ENCODE results near the gene TET3. TPM values are rescaled to one million over a fixed set of nuclear protein-coding genes. Genes with fewer than 3 reads are reported as not detected.

Gene TET3
- 1 to 10 TPM; 3.7 to 6.8 (median 5.1) TPM for total RNA-seq
- long read RNA-seq, result 0 reads

DNA sequence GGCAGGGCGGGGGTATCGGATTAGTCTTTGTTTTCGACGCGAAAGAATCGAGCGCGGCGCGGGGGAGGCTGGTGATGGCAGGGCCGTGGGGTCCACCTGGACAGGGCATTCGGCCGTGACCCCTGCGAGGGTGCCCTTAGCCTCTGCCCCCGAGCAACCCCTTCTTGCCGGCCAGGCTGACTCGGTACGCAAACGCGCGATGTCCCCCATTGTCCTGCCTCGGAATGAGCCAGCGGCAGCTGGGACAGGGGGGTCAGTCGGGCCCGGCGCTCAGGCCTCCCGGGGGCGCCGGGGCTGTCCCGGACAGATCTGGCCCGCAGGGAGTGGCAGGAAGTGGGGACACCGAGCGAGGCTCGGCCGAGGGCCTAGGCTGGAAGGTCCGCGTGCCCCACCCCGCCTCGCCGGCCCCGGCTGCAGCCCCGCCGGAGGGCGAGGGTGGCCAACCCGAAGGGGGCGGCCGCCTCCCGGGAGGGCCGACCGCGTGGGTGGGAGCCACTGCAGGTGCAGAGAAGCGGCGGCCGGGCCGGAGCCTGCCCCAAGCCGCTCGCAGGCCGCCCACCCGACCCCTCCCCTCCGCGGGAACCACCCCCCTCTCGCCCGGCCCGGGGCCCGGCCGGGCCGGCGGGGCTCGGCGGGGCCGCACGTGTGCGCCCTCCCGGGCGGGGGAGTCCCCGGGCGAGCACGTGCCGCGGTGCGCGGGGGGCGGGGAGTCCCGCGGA is at the start of gene TET3:
Gene TET3, plus strand, starts transcription at position 708 of the 719 bp plus-strand sequence. CDS start 1,494 bp downstream, outside the sequence.
- TF ChIP-seq, protein P1, sequence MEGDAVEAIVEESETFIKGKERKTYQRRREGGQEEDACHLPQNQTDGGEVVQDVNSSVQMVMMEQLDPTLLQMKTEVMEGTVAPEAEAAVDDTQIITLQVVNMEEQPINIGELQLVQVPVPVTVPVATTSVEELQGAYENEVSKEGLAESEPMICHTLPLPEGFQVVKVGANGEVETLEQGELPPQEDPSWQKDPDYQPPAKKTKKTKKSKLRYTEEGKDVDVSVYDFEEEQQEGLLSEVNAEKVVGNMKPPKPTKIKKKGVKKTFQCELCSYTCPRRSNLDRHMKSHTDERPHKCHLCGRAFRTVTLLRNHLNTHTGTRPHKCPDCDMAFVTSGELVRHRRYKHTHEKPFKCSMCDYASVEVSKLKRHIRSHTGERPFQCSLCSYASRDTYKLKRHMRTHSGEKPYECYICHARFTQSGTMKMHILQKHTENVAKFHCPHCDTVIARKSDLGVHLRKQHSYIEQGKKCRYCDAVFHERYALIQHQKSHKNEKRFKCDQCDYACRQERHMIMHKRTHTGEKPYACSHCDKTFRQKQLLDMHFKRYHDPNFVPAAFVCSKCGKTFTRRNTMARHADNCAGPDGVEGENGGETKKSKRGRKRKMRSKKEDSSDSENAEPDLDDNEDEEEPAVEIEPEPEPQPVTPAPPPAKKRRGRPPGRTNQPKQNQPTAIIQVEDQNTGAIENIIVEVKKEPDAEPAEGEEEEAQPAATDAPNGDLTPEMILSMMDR (IDR thresholded peaks at IDR 0.05), result no peak
- no peak for TF ChIP-seq POLR2A (IDR thresholded peaks at IDR 0.05)
- intact Hi-C loops (cut with DNase I), result no loop called here
- DNase-seq (peak; percentile 58 to 80 (median 73)), ATAC-seq (peak; percentile 23 to 46 (median 35))
- H3K4me3 ChIP-seq, result peak within 1 kb of the TSS; percentile 63 to 80 (median 73)
- no peaks in the 10 kb centered on the region for H3K36me3 ChIP-seq
- peak within 1 kb of the TSS; percentile 68 to 84 (median 70) for H3K27ac ChIP-seq
- 0% methylated on average over 12 of the region's 85 CpGs for WGBS (ENCODE audit: insufficient coverage, low coverage, low lambda C conversion rate, missing lambda C conversion rate)
- H3K4me1 ChIP-seq, result peaks cover 0 to 49% (median 18%) of the 10 kb centered on the region in 4 donors
- H3K27me3 ChIP-seq, result no peaks in the 10 kb centered on the region
- H3K9me3 ChIP-seq, result no peaks in the 10 kb centered on the region

DNA sequence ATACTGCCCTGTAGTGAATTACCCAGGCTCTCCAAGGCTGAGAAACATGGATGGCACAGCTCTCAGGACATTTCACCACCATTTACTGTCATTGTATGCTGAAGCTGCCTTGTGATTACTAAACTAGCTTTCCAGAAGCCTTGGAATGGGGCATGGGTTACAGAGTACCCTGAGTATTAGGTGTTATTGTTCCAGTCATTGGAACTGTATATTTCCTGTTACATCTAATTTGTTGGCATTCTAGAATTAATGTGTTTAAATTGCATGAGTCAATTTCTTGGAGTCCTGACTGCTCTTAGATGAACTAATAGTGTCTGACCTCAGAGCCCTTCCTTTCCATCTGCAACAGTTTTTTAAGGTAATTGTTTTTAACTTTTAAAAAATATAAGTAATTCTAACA is 49.1 kb upstream of the TET3 start:
- H3K4me3 ChIP-seq, result no peak overlapping the region
- intact Hi-C loops (cut with DNase I), result no loop called here
- TF ChIP-seq, protein P1 (IDR thresholded peaks at IDR 0.05), result no peak
- TF ChIP-seq POLR2A (IDR thresholded peaks at IDR 0.05), result no peak
- H3K27ac ChIP-seq, result no peak overlapping the region
- DNase-seq (no peak), ATAC-seq (no peak)
- H3K9me3 ChIP-seq, result no peaks in the 10 kb centered on the region
- no peaks in the 10 kb centered on the region for H3K4me1 ChIP-seq
- no peaks in the 10 kb centered on the region for H3K27me3 ChIP-seq
- H3K36me3 ChIP-seq, result peaks cover 0 to 10% (median 0%) of the 10 kb centered on the region in 4 donors

DNA sequence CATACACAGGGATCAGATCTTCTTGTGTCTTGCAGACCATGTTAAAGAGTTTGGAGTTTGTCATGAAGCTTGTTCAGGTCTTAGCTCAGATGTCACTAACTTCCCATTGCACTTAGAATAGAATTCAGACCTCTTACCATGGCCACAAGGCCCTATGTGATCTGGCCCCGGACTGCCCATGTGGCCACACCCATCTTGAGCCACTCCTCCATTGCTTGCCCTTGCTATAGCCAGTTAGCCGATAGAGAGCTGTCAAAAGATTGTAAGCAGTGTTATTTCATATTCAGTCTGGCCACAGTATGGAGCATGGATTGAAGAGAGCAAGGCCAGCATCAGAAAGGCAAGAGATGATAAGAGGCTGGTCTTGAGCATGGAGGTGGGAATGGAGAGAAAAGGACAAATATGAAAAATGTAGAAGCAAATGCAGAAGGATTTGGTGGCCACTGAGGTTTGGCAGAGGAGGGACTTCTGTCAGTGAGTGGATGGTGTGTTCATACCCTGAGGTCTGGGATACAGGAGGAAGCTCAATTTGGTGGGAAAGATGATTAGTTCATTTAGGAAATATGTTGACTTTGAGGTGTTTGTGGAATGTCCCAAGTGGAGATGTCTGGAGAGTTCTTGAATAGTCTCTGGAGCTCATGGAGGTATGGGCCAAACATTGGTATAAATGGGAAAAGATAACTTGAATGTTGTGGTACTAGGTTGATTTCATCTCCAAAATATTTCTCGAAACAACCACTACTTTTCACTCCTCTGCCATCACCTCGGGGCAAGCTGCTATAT is 47.4 kb upstream of the TET3 start:
- no peaks in the 10 kb centered on the region for H3K4me1 ChIP-seq
- intact Hi-C loops (cut with DNase I), result no loop called here
- no peak for TF ChIP-seq POLR2A (IDR thresholded peaks at IDR 0.05)
- TF ChIP-seq, protein P1 (IDR thresholded peaks at IDR 0.05), result no peak
- 86% methylated on average over 2 of the region's 4 CpGs for WGBS (ENCODE audit: insufficient coverage, low coverage, low lambda C conversion rate, missing lambda C conversion rate)
- no peak overlapping the region for H3K27ac ChIP-seq
- no peaks in the 10 kb centered on the region for H3K27me3 ChIP-seq
- H3K36me3 ChIP-seq, result peaks cover 0 to 17% (median 0%) of the 10 kb centered on the region in 4 donors
- no peak overlapping the region for H3K4me3 ChIP-seq
- no peak for DNase-seq
- no peak for ATAC-seq
- H3K9me3 ChIP-seq, result no peaks in the 10 kb centered on the region

DNA sequence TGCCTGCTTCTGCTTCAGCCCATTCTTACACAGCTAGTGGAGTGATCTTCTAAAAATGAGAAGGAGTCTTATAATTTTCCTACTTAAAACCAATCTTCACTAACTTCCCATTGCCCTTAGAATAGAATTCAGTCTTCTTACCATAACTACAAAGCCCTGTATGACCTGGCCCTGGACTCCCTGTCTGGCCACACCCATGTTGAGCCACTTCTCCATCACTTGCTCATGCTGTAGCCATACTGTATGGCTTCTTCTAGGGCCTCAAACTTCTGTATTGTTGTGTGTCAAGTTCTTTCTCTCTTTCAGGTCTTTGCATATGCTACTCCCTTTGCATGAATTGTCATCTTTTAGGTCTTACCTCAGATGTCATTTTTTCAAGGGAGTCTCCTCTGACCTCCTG is 46.8 kb upstream of the TET3 start:
- DNase-seq (no peak), ATAC-seq (no peak)
- Histone ChIP-seq H3K27me3 (no peaks in the 10 kb centered on the region), H3K36me3 (peaks cover 0 to 11% (median 0%) of the 10 kb centered on the region in 4 donors), H3K4me1 (no peaks in the 10 kb centered on the region), H3K27ac (no peak overlapping the region), H3K4me3 (no peak overlapping the region), H3K9me3 (no peaks in the 10 kb centered on the region)
- TF ChIP-seq POLR2A (IDR thresholded peaks at IDR 0.05), result no peak
- TF ChIP-seq, protein P1 (IDR thresholded peaks at IDR 0.05), result no peak
- intact Hi-C loops (cut with DNase I), result no loop called here
